Measurements from ENCODE around the gene CADM1.

CADM1 gene

DNA sequence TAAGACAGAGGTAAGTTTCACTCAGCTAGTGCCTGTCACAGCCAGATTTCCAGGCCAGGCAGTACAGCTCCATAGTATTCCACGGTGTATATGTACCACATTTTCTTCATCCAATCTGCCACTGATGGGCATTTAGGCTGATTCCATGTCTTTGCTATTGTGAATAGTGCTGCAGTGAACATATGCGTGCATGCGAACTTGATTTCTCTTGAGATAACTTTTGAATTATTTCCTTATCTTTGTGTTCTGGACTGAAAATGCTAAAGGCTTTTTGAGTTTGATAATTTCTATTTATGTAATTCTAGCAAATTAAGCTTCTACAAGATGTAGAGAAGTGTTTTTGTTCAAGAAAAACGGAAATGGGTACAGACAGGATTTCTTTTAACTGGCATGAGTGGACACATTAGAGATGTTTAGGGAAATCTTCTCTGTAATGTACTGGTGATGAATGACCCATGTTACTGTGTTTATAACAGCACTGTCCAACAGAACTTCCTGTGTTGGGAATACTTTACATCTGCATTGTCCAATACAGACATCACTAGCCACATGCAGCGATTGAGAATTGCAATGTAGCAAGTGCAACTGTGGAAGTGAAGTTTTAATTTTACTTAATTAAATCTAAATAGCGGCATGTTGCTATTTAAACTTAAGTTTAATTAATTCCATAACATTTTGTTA lies 151.3 kb downstream of the CADM1 start:
- DNase-seq (ENCODE audit: low spot score): no peak

DNA sequence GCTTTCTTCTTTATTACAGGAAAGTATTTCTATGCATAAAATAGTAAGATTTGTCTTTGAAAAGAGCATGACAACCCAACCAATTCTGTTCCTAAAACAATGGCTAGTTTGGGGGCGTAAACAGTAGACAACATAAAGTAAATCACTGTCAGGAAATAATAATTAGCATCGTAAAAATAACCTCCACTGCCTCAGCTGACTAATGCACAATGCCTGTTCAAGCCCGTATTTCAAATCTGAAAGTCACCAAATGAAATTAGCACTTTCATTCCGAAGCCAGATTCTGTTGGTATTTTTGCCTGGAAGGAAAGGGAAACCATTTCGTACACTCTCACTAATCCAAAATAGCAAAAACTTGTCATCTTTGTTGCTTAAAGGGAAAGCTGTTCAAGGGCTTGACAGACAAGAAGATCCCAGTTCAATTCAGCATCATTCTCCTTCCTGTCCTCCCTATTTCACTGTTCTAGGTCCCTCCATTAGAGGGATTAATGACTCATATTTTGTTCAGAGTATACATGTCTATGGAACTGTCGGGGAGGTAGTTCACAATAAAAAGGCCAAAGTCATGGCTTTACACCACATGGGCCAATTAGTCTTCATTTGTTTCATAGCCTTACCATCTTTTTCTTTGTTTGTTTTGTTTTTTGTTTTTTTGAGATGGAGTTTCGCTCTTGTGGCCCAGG lies 154.7 kb downstream of the CADM1 start:
- no peak for DNase-seq (ENCODE audit: low spot score)

DNA sequence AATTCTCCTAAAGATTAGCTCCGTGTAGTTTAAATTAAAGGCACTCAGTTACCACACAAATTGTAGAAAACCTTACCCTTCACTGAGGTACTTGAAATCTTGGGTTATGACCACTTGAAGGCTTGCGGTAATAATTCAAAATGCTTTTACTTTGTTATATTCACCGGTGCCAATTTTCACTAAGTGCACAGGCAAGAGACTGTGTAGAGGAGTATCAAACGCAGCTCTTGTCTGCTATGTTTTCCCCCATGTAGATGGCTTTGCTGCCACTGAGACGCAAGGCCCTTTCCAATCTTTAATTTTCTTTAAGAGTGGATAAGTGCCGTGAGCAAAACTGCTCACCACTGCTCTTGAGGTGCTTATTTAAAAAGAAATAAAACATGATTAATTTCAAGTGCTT lies 155.8 kb downstream of the CADM1 start:
- DNase-seq (ENCODE audit: low spot score): no peak

DNA sequence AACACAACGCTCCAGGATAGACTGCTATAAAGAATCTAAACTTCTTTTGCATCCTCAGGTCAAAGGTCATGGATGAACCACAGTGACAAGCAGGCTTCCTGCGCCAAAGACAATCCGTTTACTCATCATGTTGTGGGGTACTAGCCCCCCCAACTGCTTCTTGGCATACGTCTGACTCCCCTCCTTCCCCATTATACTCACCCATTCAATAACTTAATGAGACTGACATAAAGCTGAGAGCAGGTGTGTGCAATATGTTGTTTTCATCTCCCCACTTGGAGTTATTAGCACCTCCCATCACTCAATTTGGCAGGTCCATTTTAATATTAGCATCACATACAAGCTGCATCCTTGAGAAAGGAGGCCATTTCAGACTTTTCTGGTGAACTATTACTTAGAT lies 157.1 kb downstream of the CADM1 start:
- no peak for DNase-seq (ENCODE audit: low spot score)

DNA sequence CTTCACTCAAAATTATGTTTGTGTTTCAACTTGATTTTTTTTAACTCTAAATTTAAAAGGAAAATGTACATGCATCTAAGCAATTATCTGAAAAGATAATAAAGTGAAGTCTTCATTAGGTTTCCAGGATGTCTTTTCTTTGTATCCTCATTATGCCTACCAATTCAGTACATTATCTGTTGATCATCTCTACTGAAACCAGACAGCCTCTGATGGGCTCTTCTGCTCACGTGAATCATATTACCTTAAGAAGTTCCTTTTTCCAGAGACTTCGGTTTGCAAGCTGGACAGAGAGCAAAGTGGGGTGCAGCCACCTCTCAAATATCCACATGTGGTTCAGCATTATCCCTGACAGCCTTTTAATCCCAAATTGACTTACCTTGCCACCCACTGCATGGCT lies 158.4 kb downstream of the CADM1 start:
- no peak for DNase-seq (ENCODE audit: low spot score)

DNA sequence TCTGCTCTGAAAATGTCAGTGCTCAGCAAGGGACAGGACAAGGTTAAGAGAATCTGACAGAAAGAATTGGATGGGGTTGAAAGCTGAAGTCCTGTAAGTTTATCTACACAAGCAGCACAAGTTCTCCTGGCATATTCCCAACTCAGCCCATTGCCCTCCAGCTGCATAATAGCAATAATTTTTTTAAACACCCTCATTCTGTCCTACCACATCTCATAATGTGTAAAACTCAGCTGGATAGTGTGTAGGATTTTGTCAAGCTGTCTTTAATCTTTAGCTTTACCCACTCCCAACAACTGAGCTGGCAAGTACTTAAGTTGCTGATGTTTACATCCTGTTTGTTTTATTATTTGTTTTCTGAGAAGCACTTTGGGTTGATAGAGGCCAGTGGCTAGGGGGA lies 158.9 kb downstream of the CADM1 start:
- DNase-seq (ENCODE audit: low spot score): no peak

DNA sequence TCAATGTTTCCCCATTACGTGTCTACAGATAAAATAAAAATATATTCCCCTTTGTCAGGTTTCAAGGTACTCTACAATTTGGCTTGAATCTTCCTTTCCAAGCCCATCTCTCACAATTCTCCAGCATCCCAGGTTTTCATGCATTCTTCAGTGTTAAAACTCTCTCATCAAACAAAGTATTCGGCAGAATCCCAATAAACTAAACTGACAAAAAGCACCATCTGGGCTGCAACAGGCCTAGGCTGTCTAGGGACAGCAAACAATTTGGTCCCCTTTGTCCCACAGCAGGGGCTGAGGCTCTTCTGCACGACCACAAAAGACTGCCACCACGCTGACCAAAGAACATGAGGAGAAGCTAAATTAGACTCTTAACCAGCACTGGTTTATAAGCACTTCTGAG lies 159.4 kb downstream of the CADM1 start:
- DNase-seq (ENCODE audit: low spot score): no peak

DNA sequence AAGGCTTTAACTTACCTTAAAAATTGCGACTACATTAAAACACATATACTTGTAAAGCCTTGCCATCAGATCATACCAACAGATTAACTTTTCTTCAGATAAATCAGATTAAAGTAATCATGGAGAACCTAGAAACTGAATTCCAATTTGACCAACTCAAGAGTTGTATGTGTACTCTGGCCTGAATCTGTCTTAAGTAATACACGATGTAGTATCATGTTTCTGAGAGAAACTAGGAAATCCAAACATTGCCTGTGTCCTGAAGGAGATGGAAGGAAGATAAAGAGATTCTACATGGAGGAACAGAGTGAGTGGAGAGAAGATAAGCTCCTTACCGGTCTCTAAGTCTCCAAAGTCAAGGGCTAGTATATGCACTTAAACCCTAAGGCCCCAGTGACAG lies 162.1 kb downstream of the CADM1 start:
- DNase-seq (ENCODE audit: low spot score): no peak

DNA sequence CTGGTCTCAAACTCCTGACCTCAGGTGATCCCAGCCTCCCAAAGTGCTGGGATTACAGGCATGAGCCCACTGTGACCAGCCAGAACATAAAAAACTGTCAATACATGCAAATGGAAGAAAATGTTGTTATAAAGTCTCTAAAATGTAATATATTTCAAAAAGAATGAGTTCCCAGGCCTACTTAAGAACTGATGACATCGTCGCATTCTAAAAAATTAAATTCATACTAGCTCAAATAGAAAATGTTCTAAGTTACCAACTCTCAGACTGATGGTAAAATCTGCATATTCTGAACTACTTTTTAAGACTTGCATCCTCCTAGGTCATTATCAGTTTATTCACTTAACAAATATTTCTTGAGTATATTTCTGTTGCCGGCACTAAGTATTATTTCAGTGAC lies 163.3 kb downstream of the CADM1 start:
- DNase-seq (ENCODE audit: low spot score): no peak

DNA sequence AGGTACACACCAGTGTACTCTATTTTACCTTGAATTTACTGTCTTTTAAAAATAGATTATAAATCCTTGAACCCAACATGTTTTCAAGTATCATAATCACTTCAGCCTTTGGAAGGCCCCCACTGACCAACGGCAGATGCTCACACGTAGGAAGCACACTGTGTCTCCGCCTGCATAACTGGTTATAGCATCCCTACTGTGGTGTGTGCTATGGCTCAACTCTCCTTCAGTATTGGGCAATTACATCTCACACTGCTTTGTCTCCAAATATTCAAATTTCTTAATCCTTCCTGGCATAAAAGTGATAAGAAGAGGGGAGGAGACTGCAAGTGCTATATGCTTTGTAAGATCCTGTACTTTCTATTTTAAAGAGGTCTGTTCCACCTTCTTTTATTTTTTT lies 165.7 kb downstream of the CADM1 start:
- DNase-seq (ENCODE audit: low spot score): no peak

DNA sequence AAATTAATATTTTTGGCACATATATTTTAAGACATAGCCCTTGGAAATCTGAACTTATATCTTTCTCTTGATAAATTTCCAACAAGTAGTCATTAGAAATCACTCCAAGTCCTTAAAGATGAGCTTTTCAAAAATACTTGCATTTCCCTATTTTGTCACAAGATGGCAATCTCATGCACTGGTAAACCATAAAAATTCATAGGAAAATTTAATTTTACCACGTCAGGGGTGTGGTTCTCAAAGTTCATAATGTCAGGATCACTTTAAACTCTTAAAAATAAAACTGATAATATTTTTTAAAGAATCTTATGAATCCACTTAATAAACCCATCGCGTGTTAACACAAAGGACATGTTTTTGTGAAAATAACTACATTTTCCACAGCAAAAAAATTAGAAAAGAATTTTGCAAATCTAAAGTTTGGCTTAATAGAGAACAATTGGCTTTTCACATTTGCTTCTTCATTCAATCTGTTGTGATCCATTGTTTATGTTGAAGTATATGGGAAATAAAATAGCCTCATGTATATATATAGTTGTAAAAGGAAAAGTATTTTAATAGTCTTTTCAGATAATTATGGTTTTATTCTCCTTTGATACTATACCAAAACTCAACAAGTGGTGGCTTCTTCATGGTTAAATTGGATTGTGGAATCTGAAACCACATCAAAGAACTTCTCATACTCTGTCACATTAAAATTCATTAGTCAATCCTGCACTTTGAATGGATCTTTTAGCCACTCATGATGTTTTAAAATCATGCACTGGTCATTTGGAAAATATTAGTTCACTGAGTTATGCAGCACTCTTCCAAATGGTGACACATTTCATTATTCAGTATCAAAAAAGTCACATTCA lies 169.1 kb downstream of the CADM1 start:
- peak; percentile 32 for DNase-seq (ENCODE audit: low spot score)

DNA sequence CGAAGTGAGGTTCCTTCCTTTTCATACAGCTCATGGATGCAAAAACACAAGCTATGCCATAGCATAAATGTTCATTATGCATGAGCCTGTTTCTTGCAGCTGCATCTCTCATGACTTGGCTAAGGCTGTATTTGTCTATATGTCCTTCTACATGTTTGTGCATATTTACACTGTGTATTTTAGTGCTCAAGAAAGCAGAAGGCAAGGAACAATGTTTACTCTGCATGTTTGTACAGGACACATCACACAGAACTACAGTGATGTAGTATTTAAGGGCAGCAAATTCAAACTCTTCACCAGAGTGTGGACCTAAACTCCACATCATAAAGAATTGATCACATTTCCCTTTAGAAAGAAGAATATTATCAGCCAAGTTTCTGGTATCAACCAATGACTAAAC lies 170.3 kb downstream of the CADM1 start:
- no peak for DNase-seq (ENCODE audit: low spot score)

DNA sequence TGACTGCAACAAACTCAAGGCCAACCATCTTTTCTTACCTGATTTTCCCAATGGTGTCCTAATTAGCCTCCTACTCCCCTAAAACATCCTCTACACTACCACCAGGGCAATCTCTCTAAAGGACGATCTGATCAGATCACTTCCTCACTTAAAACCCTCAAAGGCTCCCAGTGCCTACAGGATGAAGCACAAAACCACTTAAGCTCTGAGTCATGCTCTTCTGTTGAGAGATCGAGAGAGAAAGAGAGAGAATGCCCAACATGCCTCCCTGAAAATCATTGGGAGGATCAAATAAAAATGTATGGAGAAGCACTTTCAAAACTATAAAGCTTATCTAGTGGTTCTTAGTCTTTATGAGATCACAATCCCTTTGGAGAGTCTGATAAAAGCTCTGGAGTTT lies 171.1 kb downstream of the CADM1 start:
- DNase-seq (ENCODE audit: low spot score): no peak

DNA sequence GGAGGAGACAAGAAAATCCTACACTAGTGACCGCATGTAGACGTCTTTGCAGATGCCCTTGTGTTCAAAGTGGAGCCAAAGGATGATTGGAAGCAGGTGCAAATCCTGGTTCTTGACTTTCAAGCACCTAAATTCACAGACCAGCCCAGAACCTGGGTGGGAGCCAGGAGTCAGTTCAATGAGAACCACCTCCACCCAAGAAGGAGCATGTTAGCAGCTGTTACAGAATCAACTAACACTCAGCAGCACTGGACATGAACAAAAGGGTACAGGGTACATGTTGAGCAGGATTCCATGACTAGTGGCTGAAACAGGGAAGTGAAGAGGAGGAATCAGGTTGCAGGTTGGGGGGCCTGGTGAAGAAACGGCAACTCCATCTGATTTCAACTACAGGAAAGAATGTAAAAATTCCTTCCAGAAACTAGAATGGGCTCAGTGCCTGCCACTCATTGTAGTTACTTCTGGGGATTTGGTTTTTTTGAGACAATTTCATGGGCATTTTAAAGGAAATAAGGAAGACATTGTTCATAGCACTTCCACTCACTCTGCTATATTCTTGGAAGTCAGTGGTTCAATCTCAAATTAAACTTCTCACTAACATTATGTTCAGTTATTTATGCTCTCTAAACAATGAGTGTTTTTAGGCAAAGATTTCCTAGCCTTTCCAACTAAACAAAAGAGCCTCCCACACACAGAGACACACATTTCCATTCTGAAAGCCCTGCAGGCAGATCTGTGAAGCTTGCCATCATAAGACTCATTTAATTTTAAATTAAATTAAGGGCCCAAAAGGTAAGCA lies 173.3 kb downstream of the CADM1 start:
- no peak for DNase-seq (ENCODE audit: low spot score)

DNA sequence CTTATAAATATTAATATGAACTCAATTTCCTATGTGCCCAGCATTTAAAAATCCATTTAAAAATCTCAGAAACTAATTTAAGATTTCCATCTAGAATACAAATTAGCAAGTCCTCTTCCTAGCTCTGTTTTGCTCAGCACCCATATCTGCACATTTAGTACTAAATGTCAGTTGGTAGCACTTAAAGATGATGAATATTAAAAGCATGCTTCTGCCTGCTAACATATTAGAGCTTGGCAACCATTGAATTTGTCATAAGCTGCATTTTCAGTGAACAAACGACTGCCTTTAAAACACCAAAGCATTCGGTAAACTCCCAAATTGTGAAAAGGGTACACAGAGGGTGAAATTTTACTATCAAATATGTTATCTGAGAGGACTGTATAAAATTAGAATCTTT lies 177.7 kb downstream of the CADM1 start:
- no peak for DNase-seq (ENCODE audit: low spot score)

DNA sequence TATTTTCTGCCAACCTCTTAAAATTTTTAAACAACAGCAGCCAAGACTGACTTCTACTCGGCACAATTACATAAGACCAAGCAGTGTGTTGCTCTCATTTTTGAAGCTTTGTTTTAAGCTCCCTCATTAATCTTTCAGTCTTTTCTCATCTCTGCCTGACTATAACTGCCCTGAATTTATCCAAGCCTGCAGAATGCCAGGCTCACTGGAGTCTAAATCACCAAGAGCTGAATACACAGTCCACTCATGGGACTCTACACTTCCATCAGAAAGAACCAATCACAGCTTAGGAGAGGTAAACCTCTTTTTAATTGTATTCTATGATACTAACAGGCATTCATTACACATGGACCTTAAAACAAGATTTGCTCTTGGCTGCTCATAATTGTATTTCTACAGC lies 178.7 kb downstream of the CADM1 start:
- no peak for DNase-seq (ENCODE audit: low spot score)

DNA sequence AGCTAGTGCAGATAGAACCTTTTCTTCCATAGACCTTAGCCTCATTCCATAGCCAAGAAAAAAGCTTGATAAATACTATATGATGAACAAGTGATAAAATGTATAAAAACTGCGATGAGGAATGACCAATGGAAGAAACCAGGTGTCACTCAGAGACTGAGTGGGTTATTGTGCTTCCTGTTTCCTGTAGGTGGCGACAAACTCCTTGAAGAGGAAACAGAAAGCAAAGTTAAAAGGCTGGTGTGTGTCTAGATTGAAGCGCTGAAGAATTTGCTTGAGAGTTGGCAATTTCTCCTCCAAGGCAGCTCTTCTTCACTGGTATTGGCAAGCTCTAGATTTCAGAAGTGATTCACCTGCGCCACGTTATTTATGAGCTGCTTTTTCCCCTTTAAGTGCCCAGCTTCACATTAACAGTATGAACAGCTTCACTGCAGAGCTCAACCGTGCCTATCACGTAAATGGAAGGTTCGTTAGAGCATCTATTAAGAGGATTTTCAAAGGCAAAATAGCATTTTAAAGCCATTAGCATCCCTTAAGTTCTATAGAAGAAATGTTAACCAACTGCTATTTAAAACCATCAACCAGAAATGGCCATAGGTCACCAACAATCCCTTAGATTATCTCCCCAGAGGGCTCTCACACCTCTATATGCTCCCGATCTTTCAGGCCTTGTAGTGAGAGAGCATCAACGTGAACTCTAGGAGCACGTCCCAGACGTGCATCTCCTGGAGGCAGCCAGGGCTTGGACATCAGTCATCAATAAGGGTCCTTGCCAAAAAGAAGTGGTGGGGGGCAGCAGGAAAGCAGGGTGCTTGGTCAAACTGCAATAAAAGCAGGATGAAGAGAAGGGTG lies 179.4 kb downstream of the CADM1 start:
- peak; percentile 52 for DNase-seq (ENCODE audit: low spot score)

DNA sequence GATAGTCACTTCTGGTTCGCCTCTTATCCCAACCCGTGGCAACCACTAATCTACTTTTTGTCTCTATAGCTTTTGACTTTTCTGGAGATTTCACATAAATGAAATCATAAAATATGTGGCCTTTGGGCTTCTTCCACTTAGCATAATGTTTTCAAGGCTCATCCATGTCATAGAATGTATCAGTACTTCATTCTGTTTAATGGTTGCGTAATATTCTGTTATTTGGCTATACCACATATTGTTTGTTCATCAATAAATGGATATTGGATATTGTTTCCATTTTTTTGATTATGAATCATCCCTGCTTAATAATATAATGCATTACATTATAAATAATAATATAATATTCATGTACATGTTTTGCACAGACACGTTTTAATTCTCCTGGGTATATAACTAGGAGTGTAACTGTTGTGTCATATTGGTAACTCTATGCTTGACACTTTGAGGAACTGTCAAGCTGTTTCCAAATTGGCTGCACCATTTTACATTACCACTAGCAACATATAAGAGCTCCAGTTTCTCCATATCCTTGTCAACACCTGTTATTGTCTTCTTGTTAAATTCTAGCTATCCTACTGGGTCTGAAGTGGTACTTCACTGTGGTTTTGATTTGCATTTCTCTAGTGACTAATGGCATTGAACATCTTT lies 181.5 kb downstream of the CADM1 start:
- no peak for DNase-seq (ENCODE audit: low spot score)

DNA sequence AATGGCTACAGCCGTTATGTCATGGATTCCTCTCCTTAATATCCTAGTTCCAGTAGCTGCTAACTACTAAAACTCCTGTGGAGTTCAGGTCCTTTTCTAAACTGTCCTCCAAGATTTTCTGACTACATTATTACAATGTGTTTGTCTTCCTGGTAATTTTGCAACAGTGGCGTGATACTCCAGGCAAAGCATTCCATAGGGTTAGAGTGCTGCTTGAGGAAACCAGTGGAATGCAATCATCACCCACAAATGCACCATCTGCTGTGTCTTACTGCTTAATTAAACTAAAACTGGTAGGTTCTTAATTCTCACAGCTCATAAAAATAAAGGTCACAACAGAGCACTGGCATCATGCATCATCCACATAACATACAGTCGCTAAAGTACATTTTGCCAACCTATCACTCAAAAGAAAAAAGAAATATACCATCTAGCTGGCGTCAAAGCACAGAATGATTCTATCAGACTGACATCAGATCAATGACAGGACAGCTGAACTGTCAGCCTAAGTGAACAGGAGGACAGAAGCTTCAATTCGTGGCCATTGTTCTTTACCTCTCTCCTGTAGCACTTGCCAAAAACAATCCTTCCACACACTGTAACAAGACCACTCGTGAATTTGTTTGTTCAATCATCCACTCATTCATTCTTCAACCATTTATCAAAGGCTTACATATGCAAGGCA lies 182.5 kb downstream of the CADM1 start:
- no peak for DNase-seq (ENCODE audit: low spot score)

Measured in activated CD4-positive, alpha-beta T cell treated with anti-CD3 and anti-CD28 coated beads, Interleukin-2, Interleukin-4, amounts not matched to agents 100 ng/mL and 50 ng/mL, durations not matched to agents 16 hours and 8 hours (primary cell).